GM18507 (cell line): ENCODE measurements around the gene FNDC3B.
"Not testable (repeated sequence)": the region's sequence is repeated elsewhere in the genome, so short reads cannot be mapped to it uniquely, and the experiment has no call there.

ENCODE experiments used
- DNase-seq: peaks from one replicate; pipeline ENCODE4 v3.0.0; 2011; ENCODE audit warnings: low read depth; ENCODE audit not compliant: insufficient read length; ENCODE audit errors: extremely low spot score
- FAIRE-seq: peaks from 2 replicates; lab custom pipeline; 2011; peaks lifted over from hg19 to GRCh38; lab: Jason Lieb, UNC

The FNDC3B gene

DNA sequence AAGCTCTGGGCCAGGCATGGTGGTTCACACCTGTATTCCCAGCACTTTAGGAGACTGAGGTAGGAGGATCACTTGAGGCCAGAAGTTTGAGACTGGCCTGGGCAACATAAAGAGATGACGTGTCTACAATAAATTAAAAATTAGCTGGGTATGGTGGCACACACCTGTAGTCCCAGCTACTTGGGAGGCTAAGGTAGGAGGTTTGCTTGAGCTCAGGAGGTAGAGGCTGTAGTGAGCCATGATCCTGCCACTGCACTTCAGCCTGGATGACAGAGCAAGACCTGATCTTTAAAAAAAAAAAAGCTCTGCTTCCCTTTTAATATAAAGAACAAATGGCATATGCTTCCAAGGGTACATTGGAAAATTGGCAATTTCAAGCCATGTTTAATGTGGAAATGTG, 46.7 kb downstream of the FNDC3B start:
- DNase-seq (no peak), FAIRE-seq (no peak)

DNA sequence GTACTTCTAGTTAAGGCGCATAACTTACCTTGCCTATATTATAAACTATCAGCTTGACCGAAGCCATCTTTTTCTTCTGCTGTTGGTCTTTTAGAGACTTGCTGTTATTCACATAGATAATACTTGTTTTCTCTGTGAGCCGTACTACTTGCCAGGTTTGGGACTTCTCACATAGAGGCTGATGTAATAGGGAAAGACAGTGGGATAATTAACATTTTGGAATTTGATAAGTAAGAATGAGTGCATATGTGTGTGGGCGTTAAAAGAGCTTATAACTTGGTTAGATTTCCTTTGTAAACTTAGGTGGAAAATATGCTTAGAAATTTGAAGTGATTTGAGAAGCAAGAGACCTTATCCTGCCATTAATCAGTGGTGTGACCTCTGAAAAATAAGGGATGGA, 47.8 kb downstream of the FNDC3B start:
- no peak for FAIRE-seq
- no peak for DNase-seq

DNA sequence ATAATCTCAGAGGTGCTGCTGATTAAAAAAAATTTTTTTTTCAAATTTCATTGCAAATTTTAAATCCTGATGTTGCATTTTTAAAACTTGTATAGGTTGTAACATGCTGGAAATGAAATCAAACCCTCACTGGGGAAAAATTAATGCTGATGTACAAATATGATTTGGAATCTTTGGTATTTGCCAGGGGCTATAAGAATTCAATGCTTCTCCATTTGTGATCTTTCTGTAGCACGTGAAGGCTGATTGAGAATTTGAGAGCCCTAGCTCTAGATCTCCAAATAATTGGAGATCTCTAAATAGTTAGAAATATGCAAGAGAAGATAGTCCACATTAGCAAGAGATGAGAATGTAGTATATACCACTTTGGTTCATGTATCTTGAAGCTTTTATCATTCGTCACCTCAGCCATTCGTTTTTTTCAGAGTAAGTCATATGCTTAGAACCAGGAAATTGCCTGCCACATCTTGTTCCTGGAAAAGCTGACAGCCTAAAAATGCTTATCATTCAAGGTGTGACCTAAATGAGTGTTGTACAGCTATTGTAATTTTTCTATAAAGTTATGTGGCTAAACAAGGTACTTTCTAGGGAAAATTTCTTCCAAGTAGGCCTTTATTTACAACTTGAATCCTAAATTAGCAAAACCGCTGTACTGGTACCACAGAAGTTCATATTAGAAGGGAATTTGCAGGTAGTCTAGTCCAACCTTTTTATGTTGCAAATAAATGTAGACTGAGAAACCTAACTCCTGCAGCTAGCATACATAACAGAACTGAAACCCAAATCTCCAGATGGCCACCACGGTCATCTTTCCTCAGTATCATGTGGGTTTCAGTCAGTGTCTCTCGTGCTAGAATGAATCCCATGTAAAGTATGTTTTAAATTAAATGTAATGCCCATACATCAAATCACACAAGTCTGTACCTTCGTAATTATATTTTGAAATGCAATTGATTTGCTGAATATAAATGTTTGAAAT, 48.5 kb downstream of the FNDC3B start:
- DNase-seq (no peak), FAIRE-seq (peak; percentile 72)

DNA sequence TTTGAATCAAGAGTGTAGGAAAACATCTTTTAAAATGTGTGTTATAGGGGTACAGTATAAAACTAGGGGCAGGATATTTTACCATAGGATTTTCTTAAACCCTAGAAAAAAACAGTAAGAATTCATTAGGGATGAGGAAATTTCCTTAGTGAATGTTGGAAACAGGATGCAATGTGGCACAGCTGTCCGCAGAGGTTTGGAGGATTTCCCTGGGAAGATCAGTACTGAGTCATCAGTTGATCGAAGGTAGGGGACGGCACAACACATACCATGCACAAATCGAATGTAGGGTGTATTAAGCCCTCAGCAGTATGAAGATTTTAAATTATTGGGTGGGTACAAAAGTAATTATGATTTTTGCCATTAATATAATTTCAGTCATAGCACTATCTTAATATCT, 49.9 kb downstream of the FNDC3B start:
- DNase-seq (no peak), FAIRE-seq (no peak)

DNA sequence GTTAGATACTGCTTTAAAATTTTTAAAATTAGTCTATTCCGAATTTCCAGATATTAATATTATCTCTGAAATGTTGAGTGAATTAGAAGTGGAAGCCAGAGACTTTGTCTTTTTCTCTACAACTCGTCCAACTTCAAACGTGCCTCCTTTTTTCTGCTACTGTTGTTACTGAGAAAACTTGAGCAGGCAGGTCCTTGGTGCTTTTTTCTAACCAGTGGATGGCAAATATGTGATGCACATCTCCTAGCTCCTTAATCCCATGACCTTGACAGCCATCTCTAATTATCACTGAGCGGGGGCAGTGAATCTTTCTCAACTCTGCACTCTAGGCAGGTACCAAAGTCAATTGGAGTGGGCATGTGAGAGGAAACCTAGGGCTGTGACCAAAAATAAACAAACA, 50.7 kb downstream of the FNDC3B start:
- DNase-seq (no peak), FAIRE-seq (no peak)

DNA sequence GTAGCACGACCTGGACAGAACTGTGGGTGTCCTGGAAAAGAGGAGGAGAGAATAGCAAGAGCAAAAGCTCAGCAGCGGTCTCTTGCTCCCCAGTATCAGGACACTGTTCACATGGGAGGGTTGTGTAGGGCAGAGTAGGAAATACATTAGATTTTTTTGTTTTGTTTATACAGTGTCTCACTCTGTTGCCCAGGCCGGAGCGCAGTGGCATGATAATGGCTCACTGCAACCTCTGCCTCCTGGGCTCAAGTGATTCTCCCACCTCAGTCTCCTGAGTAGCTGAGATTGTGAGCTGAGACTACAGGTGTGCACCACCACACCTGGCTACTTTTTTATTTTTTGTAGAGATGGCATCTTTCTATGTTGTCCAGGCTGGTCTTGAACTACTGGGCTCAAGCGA, 53.3 kb downstream of the FNDC3B start:
- FAIRE-seq (no peak), DNase-seq (no peak)

DNA sequence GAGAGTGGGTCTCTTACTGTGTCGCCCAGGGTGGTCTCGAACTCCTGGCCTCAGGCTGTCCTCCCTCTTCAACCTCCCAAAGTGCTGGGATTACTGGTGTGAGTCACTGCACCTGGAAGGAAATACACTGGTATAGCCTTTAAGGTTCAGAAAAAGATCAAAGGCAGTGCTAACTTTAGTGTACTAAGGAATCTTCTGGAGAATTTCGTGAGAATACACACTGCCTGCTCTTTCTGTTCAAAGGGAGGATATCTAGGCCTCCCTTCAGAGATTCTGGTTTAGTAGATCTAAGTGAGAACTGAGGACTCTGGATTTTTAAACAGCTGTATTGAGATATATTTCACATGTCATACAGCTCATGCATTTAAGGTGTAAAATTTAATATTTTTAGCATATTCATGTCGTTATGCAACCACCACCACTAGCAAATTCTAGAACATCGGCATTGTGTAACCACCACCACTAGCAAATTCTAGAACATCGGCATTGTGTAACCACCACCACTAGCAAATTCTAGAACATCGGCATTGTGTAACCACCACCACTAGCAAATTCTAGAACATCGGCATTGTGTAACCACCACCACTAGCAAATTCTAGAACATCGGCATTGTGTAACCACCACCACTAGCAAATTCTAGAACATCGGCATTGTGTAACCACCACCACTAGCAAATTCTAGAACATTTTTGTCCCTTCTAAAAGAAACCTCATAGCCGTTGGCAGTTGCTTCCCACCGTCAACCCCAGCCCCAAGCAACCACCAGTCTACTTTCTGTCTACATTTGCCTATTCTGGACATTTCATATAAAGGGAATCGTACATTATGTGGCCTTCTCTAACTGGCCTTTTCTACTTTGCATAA, 54.4 kb downstream of the FNDC3B start:
- FAIRE-seq, DNase-seq: not testable (repeated sequence)

DNA sequence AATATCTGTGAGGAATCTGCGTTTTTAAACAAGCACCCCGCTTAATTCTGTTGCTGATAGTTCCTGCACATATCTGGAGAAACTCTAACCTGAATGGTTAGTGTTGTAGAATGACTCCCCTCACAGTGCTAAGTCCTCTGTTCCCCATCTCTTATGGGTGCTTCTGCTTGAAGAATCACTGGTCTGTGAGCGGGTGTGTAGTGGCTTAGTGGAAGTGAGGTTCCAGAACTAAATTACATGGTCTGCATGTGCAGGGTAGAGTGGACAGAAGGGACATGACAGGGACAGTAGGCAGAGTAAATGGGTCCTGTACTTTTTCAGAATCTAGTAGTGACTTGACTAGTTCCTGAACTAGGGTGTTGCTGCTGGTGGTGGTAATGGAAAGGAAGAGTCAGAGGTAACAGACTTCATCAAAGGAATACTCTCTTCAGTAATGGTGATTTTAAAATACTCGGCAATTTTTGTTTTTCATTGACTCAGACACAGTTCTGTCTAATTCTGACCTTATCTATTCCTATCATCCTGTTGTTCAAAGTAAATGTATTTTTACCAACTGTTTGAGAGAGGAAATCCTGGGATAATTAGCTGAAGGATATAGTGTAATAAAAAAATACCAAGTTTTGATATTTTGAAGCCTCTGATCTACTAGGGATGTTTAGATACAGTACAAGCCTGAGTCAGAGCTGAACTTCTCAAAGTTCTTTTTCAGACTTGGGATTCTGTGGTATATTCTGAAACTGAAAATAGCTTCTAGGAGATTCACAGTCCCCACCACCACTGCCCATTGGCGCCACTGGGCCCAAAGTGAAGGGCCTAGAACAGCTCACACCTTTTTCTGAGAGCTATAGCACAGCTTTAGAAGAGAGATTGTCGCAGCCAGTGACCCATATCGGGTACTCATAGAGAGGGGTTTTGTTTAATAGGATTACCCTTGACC, 55.5 kb downstream of the FNDC3B start:
- FAIRE-seq (peak; percentile 75), DNase-seq (peak; percentile 23)

DNA sequence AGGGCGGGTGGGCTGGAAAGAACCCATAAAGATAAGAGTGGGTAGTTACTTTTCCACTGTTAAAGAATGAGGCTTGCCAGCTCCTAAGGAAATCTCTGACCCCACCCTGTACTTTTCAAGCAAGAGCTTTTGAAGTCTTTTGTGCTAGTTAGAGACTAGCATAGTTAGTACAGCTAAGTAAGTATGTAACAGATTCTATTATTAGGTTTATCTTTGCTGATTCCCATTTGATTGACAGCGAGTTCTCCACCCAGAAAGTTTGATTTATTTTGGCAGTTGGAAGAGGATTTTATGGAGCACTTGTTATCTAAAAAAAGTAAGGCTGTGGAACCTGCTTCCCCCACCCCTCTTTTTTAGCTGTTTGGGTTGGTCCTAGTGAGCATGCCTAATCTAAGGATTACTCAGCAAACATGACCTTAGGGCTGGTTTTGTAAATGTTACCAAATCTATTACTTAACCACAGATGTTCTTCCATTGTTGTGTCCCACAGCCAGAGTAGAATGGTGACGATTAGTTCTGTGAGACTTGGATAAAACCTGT, 57.6 kb downstream of the FNDC3B start:
- DNase-seq (no peak), FAIRE-seq (no peak)

DNA sequence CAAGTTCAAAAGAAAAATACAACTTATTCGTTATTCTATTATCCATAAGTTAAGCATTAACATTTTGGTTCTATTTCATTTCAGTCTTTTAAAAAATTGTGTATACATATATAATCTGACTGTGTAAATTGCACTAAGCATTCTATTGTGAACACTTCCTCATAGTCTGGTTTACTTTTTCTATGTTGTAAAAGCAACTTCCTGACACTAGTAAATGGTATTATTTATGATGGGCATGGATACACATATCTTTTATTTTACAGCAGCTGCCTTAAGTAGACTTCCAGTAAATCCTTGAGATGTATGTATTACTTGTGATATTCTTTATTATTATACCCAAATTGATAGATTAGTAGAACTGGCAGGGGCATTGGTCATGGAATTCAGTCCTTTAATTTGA, 58.2 kb downstream of the FNDC3B start:
- DNase-seq (no peak), FAIRE-seq (no peak)

DNA sequence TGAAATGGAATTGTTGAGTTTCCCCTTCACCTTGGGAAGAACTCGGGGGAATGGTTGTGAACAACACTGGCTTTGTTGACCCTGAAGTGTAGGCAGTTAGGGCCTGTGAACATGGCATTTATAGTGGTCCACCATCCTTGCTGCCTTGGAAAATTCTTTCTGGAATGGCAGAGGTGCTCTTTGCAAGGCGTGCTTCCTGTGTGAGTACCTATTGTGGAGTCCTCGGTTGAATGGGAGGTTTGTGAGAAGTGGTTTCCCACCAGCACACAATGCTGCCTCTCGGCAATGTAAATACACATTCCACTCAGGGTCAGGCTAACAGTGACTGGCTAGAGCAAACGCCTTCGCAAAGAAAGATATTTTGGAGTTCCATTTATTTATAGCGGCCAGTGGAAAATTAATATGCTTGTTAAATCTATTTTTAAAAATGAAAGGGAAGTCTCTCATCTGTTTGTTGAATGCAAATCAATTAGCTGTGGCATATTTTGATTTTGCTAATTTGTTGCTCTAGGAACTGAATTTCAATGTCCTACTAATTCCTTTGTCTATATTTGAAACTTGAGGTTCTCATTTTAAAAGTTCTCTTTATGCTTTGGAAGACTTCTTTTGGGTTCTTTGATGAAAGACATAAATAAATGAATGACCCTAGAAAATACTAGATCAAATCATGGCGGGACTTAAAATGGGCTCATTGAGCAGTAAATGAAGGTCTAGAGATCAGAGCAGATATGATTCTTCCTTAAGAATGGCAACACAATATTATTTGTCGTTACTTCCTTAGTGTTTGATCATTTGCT, 59.5 kb downstream of the FNDC3B start:
- DNase-seq, result no peak
- FAIRE-seq, result no peak

DNA sequence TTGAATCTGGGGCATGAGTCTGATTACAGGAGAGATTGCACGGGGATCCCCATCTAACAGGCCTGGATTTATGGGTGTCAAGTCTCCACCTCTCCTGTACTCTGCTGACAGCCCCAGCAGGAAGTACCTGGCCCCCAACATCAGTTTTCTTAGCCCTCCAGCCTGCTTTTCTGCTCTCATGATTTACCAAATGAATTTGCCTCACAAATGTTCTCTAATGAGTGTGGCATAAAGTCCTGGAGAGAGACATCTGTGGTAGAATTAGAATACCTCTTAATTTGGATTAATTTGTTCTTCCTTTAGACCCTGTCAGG, 60.1 kb downstream of the FNDC3B start:
- DNase-seq, result no peak
- no peak for FAIRE-seq

DNA sequence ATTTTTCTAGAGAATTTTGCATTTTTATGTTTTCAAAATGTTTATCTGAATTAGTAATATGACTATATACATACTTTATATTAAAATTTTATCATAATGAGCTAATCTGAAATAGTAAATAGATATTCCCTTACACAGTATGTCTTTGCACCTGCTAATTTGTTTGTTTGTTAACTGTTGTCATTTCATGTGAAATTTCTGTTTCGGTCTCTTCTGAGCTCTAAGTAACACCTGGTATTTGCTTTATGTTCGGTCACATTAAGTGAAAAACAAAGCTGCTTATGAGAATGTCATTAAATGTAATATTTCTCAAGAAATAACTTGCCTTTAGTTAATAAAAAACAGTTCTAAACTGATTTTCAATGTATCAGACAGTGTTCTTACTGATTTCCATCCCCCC, 61.1 kb downstream of the FNDC3B start:
- DNase-seq (no peak), FAIRE-seq (no peak)

DNA sequence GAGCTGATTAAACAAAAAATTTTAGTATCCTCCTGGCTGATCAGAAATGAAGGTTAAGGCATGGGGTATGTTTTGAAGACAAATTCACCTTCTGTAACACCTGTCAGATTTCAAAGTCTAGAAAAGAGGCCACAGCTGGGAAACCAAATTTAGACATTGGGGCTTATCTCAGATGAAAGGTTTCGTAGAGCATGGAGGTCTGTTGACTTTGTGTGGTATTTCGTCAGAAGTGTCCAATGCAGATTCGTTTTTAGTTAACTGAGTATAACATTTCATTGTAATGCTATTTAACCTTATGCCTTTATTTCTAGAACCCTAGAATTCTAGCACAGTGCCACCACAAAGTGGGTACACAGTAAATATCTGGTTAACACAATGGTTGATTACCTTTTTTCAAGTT, 61.7 kb downstream of the FNDC3B start:
- FAIRE-seq (peak; percentile 49), DNase-seq (no peak)

DNA sequence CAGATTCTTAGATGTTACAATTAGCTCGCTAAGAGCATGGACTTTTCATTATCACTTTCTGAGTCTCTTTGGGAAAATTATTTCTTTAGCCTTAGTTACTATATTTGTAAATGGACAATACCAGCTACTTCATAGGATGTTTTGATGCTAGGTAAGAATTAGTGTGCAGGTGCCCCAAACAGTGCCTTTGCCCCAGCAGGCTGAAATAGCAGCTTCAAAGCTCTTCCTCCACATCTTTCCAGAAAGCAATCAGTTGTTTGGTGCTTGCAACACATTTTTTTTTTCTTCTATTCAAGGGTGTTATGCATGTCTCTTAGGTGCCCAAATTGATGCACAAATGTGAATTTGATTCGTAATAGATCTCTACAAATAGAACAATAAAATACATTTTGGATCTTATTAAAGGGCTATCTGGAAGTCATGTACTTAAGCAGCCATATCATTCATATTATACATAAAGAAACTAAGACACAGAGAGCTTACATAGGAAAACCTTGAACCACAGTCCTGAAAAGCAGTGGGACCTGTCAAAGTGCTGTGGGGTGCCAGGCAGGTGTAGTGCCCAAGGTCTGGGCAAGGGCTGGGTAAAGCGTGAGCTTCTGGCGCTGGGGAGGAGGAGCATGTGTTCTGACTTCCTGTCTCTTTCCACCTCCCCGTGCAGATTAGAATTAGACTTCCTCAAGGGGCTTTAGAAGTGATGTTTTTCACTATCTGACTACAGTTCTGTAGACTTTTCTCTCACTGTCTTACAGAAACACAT, 62.9 kb downstream of the FNDC3B start:
- FAIRE-seq (peak; percentile 77), DNase-seq (no peak)

DNA sequence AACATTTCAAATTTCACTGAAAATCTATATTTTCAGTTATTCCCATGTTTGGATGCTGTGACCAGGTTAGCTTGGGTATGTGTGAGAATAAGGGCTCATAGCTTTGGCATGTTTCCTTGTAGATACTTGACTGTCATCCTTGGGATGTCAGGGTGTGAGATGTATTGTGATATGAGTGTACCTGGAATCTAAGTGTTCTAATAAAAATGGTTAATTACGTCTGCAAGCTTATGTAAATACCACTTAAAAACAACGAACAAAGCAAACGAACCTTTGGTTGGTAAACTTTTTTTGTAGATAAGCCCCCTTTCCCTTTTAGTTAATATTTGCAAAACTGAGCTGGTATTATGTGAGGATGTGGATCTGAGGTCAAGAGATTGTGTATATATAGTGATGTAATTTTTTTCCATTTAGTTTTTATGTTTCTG, 63.5 kb downstream of the FNDC3B start:
- no peak for FAIRE-seq
- no peak for DNase-seq

DNA sequence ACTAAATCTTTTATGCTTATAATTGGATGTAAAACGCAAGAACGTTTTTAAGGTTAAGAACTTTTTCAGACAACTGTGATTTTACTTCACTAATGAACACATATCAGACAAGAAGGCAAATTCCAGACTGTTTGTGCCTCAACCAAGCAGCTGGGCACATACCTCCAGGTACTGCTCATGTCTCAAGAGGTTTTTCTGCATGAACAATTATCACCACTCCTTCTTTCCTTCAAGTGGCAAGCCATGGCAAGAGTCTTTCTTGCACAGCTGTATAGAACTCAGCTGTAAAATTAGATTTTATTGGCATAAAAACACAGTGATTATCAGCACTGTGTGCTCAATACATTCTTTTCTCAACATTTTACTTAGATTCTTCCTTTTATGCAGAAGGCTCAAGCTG, 64.3 kb downstream of the FNDC3B start:
- DNase-seq, result no peak
- no peak for FAIRE-seq
